Common myeloid progenitor, CD34-positive (primary cell): ENCODE results near the gene TENT4B.

Experiments used
- CTCF ChIA-PET: fragments of 350-600 bp; sonication (Branson Sonifier 250); formaldehyde crosslinking; loops from one replicate; lab custom pipeline; 2021; ENCODE audit warnings: antibody characterized with exemption; lab: Charles Lee
- POLR2A ChIA-PET: fragments of 350-600 bp; sonication (Branson Sonifier 250); formaldehyde crosslinking; loops from one replicate; lab custom pipeline; 2021; ENCODE audit warnings: antibody characterized with exemption; lab: Charles Lee
- DNase-seq, 3 donors: peaks; one replicate each; pipeline versions ENCODE4 v3.0.0 to v3.0.0-alpha.2; 2013
- H3K27ac ChIP-seq, 2 experiments: 1 replicate in 1 of 2; 2 replicates in 1 of 2; pipeline ENCODE4 v1.7.0; 2013; ENCODE audit warnings: inconsistent platforms in 2 of 2, low read length in 2 of 2, mild to moderate bottlenecking in 2 of 2, low read depth in 1 of 2, moderate library complexity in 1 of 2; ENCODE audit not compliant: severe bottlenecking in 2 of 2, insufficient read depth in 1 of 2, poor library complexity in 1 of 2
- H3K27me3 ChIP-seq, 5 experiments: replicated peaks in 2 of 5; 1 replicate in 3 of 5; 2 replicates in 2 of 5; pipeline versions ENCODE4 v1.6.1 to v1.7.0; 2013; ENCODE audit warnings: low read length in 4 of 5, mild to moderate bottlenecking in 2 of 5, moderate library complexity in 2 of 5, inconsistent platforms in 1 of 5; ENCODE audit not compliant: insufficient read depth in 5 of 5, control insufficient read depth in 4 of 5
- H3K36me3 ChIP-seq, 4 experiments: 1 replicate in 2 of 4; 2 replicates in 2 of 4; pipeline versions ENCODE4 v1.6.1 to v1.7.0; 2013; ENCODE audit warnings: low read length in 3 of 4, control low read depth in 1 of 4, mild to moderate bottlenecking in 1 of 4; ENCODE audit not compliant: control insufficient read depth in 4 of 4, insufficient read depth in 4 of 4
- H3K4me1 ChIP-seq, 4 experiments: 1 replicate in 3 of 4; 2 replicates in 1 of 4; pipeline versions ENCODE4 v1.6.1 to v1.7.1; 2013; ENCODE audit warnings: low read length in 3 of 4, mild to moderate bottlenecking in 3 of 4, control low read depth in 1 of 4, inconsistent platforms in 1 of 4, moderate library complexity in 1 of 4; ENCODE audit not compliant: control insufficient read depth in 4 of 4, insufficient read depth in 4 of 4; ENCODE audit errors: control extremely low read depth in 1 of 4
- H3K4me3 ChIP-seq, 7 experiments: 1 replicate in 4 of 7; 2 replicates in 3 of 7; pipeline versions ENCODE4 v1.5.1 to v1.7.0; 2013; ENCODE audit warnings: mild to moderate bottlenecking in 7 of 7, low read length in 6 of 7, moderate library complexity in 6 of 7, inconsistent platforms in 2 of 7, low read depth in 2 of 7, control low read depth in 1 of 7; ENCODE audit not compliant: insufficient read depth in 4 of 7, control insufficient read depth in 1 of 7; ENCODE audit errors: extremely low read depth in 1 of 7
- H3K9me3 ChIP-seq, 5 experiments: 1 replicate in 4 of 5; 2 replicates in 1 of 5; pipeline versions ENCODE4 v1.6.1 to v1.7.1; 2013; ENCODE audit warnings: low read length in 4 of 5, mild to moderate bottlenecking in 2 of 5, inconsistent platforms in 1 of 5, low read depth in 1 of 5, moderate library complexity in 1 of 5; ENCODE audit not compliant: control insufficient read depth in 4 of 5, insufficient read depth in 2 of 5; ENCODE audit errors: control extremely low read depth in 1 of 5
- WGBS: methylation state at CpG from one replicate; pipeline ENCODE4 v1.1.5; 2013; ENCODE audit not compliant: insufficient coverage; 5-methylcytosine and 5-hydroxymethylcytosine counted together

TENT4B gene

GRCh38 chr16:50209546-50210265, 56.6 kb downstream of the TENT4B start:
- no peaks in the 10 kb centered on the region for H3K27me3 ChIP-seq
- DNase-seq: peak in 2 of 3 donors; percentile 23
- H3K36me3 ChIP-seq: peaks cover 3 to 20% (median 16%) of the 10 kb centered on the region in 4 experiments
- ChIA-PET CTCF (interaction anchor here (1.0 to 5.3 kb wide), 43 partner anchors 8 to 458 kb away, joined by 3 to 98 read pairs (median 5); partner anchors contain the start of genes CNEP1R1 and HEATR3), POLR2A (interaction anchor here (0.6 to 1.9 kb wide), 3 partner anchors 78 to 185 kb away, joined by 3 to 8 read pairs (median 6); partner anchors contain the start of gene CNEP1R1)
- H3K4me3 ChIP-seq: no peak overlapping the region
- H3K4me1 ChIP-seq: peaks cover 4 to 26% (median 13%) of the 10 kb centered on the region in 4 experiments
- H3K27ac ChIP-seq: no peak overlapping the region
- H3K9me3 ChIP-seq: no peaks in the 10 kb centered on the region
- 93% methylated on average over 6 of the region's 7 CpGs for WGBS

DNA sequence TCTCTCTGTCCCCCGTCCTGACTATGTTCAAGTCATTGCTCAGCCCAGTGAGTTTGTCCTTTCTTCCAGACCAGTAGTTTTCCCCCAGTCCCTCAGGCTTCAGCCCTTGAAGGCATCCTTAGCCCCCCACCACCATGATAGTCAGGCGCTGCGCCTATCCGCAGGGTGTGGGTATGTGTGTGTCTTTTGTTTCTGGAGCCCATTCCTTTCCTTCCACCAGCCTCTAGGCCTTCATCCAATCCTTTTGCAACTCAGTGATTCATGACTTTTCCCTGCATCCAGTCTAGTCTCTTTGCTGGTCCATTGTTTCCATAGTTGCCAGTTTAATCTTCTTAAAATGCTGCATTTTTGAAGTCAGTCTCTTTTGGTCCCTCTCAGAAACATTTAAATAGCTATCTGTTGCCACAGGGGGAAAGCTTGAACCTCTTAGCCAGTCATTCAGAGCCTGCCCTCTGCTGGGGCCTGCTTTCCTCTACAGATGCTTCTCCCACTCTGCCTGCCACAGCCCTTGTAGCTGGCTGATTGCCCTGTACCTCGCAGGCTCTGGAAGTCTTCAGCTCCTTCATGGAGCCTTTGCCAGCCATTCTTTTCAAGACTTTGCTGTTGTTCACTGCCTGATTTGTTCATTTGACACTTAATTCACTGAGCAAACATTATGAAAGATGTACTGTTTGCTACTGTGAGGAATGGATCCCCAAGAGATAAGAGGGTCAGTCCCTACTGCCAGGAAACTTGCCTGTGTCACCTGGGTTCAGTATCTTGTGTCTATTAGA, 57.3 kb downstream of the TENT4B start:
- H3K27ac ChIP-seq: no peak overlapping the region
- CTCF ChIA-PET: interaction anchor here (0.8 to 5.3 kb wide), 56 partner anchors 8 to 798 kb away, joined by 3 to 98 read pairs (median 4); partner anchors contain the start of genes CNEP1R1 and HEATR3
- peaks cover 4 to 27% (median 13%) of the 10 kb centered on the region in 4 experiments for H3K4me1 ChIP-seq
- H3K9me3 ChIP-seq: no peaks in the 10 kb centered on the region
- H3K4me3 ChIP-seq: no peak overlapping the region
- H3K27me3 ChIP-seq: no peaks in the 10 kb centered on the region
- H3K36me3 ChIP-seq: peaks cover 4 to 25% (median 18%) of the 10 kb centered on the region in 4 experiments
- POLR2A ChIA-PET: interaction anchor here (0.6 to 1.9 kb wide), 3 partner anchors 78 to 186 kb away, joined by 3 to 8 read pairs (median 6); partner anchors contain the start of gene CNEP1R1
- WGBS: 45% methylated on average over 2 of the region's 5 CpGs
- peak; percentile 82 to 89 (median 89) for DNase-seq

DNA sequence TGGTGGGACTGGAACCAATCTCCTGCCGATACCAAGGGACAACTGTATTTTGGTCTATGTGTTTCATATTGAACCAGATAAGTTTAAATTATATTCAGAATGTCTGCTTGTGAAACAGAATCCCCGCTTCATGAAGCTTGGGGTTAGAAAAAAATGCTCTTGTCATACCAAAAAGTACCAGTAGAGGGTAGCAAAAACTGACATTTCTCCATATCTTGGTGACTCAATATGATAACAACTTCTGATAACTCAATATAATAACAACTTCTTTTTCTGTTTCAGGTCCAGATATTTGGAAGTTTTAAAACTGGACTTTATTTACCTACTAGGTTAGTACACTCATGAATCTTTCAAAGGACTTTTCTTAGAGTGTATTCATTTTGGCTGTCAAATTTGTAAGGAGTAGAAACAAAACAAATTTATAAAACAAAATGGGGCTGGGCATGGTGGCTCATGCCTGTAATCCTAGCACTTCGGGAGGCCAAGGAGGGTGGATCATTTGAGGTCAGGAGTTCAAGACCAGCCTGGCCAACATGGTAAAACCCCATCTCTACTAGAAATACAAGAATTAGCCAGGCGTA, 60.9 kb downstream of the TENT4B start:
- no peak overlapping the region for H3K4me3 ChIP-seq
- H3K27ac ChIP-seq: no peak overlapping the region
- no peaks in the 10 kb centered on the region for H3K9me3 ChIP-seq
- H3K4me1 ChIP-seq: peaks cover 4 to 23% (median 13%) of the 10 kb centered on the region in 4 experiments
- peaks cover 10 to 52% (median 25%) of the 10 kb centered on the region in 4 experiments for H3K36me3 ChIP-seq
- ChIA-PET POLR2A (no interaction called here), CTCF (interaction anchor here (0.6 to 5.3 kb wide), 11 partner anchors 29 to 593 kb away, joined by 3 to 98 read pairs (median 4); partner anchors contain the start of genes CNEP1R1 and HEATR3)
- no CpG with 5 or more reads among the region's 4 CpGs for WGBS
- peak; percentile 62 to 77 (median 66) for DNase-seq
- H3K27me3 ChIP-seq: no peaks in the 10 kb centered on the region

DNA sequence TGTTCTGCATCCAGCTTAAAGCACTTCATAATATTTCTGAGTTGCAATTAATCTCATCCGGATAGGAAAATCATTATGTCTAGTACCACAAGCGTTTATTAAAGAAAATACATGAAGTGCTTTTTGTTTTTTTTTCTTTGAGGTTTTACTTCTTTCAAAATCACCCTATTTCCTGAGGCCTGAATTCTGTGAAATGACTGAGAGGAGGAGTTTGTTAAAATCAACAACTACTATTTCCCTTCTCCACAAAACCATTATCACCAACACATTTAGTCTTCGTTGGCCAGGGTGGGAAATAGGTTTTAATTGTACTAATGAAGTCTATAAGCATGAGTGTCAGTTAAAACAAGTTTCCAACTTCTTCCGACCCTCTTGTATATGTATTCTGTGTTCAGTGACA, 62.6 kb downstream of the TENT4B start:
- ChIA-PET POLR2A (no interaction called here), CTCF (interaction anchor here (0.6 to 1.1 kb wide), 5 partner anchors 12 to 144 kb away, joined by 3 read pairs; no protein-coding TSS in a partner anchor)
- no peak for DNase-seq
- Histone ChIP-seq H3K4me1 (peaks cover 0 to 7% (median 1%) of the 10 kb centered on the region in 4 experiments), H3K27ac (no peak overlapping the region), H3K36me3 (peaks cover 10 to 54% (median 25%) of the 10 kb centered on the region in 4 experiments), H3K4me3 (no peak overlapping the region), H3K9me3 (no peaks in the 10 kb centered on the region), H3K27me3 (no peaks in the 10 kb centered on the region)
- WGBS: no CpG with 5 or more reads among the region's 4 CpGs

- no peak for DNase-seq
- Histone ChIP-seq H3K27ac (no peak overlapping the region), H3K9me3 (no peaks in the 10 kb centered on the region), H3K4me1 (peaks cover 0 to 5% (median 0%) of the 10 kb centered on the region in 4 experiments), H3K27me3 (no peaks in the 10 kb centered on the region), H3K36me3 (peaks cover 10 to 56% (median 26%) of the 10 kb centered on the region in 4 experiments), H3K4me3 (no peak overlapping the region)
- 100% methylated on average over 4 of the region's 6 CpGs for WGBS
- CTCF ChIA-PET: interaction anchor here (0.6 to 0.9 kb wide), 2 partner anchors 66 to 138 kb away, joined by 3 read pairs; no protein-coding TSS in a partner anchor
- POLR2A ChIA-PET: no interaction called here
Measured at GRCh38 chr16:50216231-50216630, 63.1 kb downstream of the TENT4B start.

- Histone ChIP-seq H3K9me3 (no peaks in the 10 kb centered on the region), H3K4me3 (no peak overlapping the region), H3K27ac (no peak overlapping the region), H3K36me3 (peaks cover 6 to 48% (median 21%) of the 10 kb centered on the region in 4 experiments), H3K27me3 (no peaks in the 10 kb centered on the region), H3K4me1 (peaks cover 0 to 5% (median 0%) of the 10 kb centered on the region in 4 experiments)
- ChIA-PET POLR2A (no interaction called here), CTCF (interaction anchor here (0.7 to 3.6 kb wide), 2 partner anchors 8 to 630 kb away, joined by 3 to 16 read pairs; no protein-coding TSS in a partner anchor)
- WGBS: 94% methylated on average over 4 of the region's 4 CpGs
- DNase-seq: no peak
Measured at GRCh38 chr16:50219402-50219975, 66.4 kb downstream of the TENT4B start.
